ENCODE data around the gene LATS2.

LATS2 gene

DNA sequence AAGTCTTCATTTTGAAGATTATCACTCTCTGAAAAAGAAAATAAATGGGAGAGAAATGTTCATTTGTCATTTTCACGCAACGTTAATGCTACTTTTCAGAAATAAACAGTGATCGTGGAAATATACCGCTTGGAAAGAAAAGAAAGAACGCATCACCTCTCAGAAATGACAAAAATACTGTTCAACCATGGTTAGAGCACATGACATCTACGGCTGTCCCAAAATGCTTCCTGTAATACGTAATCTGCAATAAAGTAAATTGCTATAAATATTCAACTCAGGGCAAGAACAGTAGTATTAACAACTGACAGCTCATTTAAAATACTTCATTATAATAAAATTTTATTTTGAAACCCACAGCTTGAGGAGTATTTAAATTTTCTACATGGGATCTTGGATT, 15.2 kb downstream of the LATS2 start:
- no peak for DNase-seq

DNA sequence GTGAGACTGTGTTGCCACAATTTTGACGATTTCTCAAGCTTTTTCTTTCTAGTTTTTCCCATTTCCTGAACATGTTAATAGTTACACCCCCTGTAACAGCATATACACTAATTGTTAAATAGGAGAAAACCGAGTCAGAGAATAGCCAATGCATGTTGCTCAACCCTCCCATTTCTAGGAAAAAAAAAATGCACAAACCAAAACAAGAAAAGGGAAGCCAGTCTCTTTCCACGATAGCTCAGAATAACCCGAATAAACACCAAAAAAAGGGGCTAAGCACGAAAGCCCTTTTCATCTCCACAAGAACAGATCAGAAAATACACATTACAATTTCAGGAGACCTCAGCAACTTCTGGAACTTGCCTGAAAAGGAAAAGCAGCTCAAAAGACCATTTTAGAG, 16.3 kb downstream of the LATS2 start:
- no peak for DNase-seq

DNA sequence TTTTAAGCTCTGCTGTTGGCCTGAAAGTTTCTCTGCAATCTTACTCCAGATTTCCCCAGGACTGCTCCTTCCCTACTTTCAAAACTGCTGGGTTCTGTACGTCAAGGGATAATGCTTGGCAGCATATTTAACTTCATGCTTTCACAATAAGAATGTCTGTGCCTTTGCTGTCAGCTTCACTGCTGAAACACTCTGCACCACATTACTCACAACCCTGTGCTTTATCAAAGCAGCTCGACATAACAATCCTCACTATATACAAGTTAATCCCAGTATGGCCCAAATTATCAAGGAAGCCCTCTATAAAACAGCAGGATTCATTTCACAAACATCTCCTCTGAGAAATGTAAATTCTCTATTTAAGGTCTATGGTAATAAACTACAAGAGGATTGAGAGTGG, 17.5 kb downstream of the LATS2 start:
- DNase-seq, result no peak

DNA sequence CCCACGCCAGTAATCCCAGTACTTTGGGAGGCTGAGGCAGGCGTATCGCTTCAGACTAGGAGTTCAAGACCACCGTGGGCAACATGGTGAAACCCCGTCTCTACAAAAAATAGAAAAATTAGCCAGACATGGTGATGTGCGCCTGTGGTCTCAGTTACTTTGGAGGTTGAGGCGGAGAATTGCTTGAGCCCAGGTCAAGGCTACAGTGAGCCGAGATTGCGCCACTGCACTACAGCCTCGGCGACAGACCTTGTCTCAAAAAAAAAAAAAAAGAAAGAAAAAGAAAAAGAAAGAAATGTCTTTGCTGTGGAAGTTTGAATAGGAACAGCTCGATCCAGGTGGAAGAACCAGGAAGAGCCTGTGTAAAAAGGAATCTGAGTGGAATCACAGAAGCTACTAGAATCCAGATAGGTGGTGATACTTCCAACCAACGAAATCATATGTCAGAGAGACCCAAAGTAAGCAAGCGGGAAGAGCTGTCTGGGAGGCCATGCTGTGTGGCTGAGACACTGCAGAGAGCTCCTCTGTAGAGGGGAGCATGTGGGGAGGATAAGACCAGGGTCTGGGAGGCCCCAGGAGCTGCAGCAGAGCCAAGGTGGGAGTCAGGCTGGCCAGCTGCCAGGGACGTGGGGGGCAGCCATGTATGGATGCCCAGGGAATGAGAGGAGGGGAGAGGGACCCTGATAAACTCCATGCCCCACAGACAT, 21.1 kb downstream of the LATS2 start:
- no peak for DNase-seq

DNA sequence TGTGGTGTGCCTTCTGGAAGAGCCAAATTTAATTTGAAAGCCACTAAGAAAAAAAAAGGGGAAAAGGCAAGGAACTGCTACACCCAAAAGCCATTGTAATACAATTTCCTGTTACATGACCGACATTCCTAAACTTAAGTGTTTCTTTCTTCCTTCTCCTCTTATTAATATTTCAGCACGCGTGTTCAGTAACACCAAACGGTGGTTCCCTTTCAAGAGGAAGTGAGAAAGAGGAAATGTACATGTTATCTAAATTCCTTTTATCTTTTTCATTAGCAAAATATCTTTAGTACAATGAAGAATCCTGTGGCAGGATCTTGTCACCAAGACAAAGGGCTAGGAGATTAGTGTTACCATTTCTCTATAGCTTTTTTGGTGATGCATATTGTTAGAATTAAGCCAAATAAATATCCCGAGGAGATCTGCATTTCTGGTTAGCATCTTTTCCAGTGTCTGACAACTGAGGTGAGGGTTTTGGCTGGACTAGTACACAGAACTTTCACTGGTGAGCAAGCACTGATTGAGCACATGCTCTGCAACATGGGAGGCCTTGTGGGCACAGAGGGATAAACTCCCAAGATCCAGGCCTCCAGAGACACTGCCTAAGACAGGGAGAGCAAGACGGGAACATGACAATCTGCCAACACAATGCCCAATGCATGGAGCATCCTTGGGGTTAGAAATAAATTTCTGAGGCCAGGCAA, 22.1 kb downstream of the LATS2 start:
- no peak for DNase-seq

DNA sequence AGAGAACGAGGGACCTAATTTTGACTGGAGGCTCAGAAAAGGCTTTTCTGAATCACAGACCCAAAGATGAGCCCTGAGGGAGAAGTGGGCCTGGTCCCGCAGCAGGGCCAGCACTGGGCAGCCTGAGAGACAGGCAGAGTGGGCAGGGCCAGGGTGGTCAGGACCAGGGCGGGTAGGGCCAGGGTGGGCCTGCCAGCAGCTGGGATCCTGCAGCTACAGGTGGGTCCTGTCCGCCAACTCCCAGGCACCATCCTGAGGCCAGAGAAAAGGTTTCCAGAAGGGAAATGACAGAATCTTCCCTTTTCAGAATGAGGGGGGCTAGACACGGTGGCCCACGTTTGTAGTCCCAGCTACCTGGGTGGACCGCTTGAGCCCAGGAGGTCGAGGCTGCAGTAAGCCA, 23.7 kb downstream of the LATS2 start:
- DNase-seq, result no peak

DNA sequence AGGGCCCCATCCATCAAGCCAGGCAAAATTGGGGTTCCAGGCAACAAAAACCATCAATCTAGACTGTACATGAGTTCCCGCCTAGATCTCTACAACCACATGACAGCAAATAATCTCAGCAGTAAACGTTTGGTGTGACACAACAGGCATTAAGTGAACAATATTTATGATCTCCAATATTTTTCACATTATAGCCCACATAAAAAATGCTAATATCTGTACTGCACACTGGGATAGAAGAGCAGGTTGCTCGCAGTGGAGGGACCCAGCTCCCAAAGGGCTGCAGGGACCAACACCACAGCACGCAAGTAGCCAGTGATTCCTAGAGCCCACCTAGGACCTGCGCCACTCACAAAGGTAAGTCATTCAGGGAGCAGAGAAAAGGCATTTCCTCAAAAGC, 25.9 kb downstream of the LATS2 start:
- no peak for DNase-seq

DNA sequence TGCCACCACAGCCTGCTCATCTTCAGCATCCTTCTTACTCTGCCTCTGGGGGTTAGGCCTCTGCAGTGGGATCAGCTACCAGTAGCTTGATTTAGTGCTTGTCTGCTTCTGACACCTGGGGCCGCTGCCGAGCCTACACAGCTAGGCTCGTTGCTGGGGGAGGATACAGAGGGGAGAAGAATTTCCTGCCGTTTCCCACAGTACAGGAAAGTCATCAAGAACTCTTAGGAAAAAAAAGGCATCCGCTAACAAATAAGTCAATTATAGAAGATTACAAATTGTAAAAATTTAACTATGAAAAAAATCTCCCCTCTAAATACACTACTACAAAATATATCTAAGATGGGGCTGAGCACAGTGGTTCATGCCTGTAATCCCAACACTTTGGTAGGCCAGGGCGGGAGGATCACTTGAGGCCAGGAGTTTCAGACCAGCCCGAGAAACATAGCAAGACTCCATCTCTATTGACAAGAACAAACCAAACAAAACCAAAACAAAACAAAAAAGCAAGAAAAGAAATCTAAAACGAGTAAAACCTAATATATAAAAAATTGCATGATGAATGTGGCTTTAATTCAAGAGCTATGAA, 26.7 kb downstream of the LATS2 start:
- no peak for DNase-seq

DNA sequence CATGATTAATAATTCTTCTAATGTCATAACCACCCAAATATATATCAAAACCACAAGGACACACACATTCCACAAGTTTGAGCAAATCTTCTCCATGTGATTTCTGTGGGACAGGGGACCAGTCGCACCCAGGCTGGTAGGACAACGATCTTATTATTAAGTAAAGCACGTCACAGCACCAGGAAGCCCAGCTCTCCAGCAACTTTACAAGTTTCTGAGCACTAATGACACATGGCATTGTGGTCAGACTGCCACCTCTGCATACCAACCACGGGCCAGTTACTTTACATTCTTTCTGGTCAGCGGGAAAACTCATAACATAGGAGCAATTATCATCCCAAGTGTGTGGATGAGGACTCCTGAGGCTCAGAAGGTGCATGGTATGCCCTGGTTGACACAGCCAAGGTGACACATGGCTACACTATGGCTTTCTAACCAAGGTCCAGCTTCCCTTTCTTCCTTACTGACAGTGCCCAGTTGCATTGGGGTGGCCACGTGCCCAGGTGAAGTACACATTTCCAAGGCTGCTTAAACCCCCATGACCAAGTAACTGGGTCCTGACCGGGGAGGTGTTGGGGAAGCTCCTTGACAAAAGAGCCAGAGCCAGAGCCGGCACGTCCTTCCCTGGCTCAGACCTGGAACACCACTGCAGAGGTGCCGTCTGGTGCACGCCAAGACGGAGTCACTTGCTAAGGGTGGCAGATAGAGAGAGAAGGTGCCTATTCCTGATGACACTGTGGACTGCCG, 27.4 kb downstream of the LATS2 start:
- no peak for DNase-seq

DNA sequence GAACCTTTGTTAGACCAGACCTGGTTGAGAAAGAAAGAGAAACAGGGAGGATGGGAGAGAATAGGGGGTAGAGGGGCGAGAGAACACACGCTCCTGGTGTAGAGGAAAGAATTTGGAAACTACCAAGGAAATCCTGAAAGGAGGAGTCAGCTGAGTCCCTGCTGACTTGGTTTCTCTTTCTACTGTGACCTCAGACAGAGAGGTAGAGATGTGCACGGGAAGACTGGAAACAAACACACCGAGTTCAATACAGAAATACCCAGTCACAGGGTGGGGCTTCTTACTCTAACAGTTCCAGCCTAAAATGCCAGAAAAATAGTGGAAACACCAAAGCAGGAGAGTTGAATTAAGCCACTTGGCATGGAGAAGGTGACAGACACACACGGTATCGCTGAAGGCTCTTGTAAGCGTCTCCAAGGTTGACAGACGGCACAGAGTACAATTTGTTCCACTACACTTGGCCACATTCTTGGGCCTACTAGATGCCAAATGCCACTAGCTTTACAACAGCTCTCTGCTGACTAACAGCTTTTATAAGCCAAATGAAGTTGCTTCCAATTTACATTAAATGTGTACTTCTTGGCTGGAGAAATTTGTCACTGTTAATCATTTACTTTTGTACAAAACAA, 28.1 kb downstream of the LATS2 start:
- DNase-seq, result no peak

DNA sequence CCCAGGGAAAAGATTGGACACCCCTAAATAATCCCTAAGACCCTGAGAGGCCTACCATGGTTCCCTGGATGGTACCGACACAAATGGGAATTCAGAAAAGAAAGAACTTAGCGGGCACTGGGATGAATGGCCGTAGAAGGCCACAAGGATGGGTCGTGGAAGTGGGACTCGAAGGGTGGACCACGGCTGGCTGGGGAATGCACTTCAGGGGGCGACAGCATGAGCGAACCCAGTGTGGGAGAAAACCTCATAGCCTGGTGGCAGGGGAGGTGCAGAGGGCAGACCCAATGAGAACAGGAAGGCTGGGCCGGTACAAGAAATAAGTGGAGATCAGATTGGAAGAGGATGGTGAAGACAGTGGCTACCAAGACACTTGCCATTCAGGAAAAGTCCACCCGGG, 28.7 kb downstream of the LATS2 start:
- no peak for DNase-seq

DNA sequence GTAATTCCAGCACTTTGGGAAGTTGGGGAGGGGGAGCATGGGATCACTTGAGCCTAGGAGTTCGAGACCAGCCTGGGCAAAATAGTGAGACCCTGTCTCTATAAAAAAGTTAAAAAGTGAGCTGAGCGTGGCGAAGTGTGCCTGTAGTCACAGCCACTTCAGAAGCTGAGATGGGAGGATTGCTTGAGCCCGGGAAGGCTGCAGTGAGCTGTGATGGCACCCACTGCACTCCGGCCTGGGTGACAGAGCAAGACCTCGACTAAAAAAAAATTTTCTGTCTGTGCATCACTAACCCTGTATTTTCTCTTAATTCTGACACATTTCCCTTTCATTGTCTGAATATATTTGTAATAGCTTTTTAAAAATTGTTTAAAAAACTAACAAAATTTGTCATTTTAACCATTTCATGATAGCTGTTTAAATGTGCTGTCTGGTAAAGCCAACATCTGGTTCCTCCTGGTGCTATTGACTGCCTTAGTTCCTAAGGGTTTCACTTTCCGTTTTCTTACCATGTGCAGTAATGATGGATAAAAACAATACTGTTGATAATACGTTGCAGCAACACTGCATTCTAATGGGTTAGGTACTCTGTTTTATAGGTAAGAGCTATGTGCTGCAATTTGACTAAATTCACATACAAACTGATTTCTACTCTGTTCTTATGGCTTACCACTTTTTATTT, 29.7 kb downstream of the LATS2 start:
- DNase-seq, result no peak

DNA sequence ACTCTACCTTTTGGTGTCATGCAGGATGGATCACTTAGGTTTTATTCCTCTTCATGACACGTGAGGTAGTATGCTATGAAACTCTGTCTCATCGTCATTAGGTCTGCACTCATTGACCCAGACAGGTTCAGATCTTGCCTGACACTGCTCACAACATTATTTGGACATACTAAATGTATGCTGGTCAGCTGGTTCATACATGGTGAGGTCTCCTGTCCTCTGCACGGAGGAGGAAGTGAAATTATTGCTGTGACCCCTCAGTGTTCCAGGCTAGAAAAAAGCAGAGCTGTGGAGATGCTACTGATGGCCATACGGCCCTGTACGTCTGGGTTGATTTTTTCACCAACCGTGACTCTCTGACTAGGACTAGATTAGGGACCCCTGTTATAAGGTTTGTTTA, 35.8 kb downstream of the LATS2 start:
- DNase-seq, result no peak

DNA sequence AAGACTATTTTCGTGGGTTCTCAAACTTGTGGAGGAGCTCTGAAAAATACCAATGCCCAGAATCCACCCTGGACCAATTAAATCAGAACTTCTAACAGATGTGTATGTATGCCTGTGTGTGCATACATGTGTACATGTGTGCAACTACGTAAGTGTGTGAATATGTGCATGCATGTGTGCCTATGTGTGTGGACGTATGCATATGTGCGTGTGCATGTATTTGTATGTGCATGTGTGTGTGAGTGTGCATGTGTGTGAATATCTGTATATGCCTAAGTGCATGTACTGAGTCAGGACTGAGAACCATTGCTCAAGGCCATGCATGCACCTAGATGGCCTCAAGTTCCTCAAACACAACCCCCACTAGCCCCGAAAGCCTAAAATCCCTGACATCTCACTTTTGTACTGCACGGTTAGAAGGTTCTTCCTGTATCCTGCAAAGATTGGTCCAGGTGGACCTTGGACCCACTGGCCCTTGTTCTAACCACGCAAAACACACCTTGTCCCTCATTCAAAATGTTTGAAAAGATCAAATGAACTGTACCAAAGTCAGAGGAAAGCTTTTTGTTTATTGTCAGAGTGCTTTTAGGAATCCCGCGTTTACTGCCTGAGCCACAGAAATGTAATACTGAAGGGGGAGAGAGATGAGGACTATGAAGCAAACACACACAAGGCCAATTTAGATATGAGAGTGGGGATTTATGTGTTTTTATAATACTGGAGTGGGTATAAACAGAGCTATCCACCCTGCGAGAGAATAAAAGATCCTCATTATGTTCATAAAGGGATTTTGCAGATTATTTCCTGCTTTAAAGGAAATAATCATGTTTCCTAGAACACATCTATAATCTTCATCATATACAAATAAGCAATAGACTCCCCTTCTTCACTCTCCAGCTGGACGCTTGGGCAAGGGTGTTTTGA, 39.1 kb downstream of the LATS2 start:
- DNase-seq, result no peak

DNA sequence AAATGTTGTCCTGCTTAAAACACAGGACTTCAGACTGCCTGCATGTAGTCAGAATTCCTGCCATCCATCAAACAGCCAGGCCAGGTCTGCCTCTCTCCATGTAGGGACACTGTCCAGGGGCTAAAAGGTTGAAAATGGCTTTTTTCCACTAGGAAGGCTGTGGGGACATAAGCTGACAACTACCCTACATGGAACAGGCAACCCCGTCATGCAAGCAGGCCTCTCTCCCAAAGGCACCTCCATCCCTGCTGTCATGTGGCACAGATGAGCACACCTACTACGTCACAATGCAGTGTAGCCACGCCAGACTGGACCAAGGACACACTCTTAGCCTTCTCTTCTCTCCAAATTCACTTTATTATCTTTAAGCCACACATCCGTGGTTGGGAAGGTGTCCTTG, 40.8 kb downstream of the LATS2 start:
- DNase-seq, result no peak

DNA sequence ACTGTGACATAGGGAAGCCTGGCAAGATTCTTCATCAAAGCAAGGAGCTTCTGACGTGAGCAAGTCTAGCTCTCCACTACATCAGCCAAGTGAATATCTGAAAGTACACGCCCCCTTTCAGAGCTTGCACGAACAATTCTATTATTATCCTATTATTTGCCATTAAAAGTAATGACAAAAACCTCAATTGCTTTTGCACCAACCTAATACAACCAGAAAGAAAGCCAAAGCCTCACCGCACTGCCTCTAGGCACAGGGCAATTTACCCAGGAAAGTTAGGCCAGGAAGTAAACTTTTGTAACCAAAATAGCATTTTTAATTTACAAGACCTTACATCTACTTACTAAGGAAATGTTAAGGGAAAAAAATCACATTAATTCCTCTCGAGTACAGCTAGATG, 41.2 kb downstream of the LATS2 start:
- no peak for DNase-seq

DNA sequence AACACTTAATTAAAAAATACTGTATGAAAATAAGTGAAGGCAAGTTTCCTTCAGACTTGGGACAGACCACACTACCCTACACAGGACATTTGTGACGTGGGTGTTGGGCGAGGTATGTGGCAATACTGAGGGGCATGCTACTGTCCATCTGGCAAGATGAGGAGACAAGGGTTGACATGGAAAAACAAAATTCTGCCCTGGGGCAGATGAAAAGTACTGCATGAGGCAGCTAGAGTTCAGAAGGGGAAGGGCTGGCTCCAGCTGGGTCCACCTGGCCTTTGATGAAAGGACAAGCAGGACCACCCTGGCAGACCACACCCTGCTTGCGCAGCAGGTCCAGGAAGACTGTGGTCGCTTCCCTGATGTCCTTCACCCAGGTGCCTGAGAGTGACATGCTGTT, 43.2 kb downstream of the LATS2 start:
- DNase-seq, result no peak

DNA sequence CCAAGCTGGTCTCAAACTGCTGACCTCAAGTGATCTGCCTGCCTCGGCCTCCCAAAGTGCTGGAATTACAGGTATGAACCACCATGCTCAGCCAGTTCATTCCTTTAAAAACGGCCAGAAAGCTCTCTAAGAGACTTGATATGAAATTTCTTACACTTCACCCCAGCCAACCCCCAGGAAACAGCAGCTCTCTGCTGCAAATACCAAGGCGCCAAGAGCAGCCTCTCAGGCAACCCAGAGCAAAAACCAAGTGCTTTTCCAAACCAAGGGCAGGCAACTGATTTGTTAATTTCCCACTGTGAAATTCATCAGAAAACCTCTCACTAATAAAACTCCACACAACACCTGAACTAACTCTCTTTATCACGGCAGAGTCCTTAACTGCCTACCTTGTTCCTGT, 44.9 kb downstream of the LATS2 start:
- no peak for DNase-seq

DNA sequence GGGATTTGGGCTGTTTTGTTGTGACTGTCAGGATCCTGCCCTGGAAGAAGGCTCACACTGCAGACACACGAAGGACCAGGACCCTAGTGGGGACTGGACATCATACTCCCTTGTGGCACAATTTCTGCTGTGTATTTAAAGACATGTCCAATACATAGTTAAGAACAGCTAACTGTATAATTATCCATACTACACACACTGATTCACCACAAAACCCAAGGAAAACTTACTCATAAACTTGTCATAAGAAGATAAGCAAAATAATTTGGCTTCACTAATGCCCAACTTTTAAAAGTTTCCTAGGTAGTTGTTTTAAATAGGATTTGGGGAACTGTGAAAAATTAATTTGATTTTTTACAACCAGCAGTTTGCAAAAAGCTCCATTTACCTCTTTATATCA, 46.1 kb downstream of the LATS2 start:
- no peak for DNase-seq

DNA sequence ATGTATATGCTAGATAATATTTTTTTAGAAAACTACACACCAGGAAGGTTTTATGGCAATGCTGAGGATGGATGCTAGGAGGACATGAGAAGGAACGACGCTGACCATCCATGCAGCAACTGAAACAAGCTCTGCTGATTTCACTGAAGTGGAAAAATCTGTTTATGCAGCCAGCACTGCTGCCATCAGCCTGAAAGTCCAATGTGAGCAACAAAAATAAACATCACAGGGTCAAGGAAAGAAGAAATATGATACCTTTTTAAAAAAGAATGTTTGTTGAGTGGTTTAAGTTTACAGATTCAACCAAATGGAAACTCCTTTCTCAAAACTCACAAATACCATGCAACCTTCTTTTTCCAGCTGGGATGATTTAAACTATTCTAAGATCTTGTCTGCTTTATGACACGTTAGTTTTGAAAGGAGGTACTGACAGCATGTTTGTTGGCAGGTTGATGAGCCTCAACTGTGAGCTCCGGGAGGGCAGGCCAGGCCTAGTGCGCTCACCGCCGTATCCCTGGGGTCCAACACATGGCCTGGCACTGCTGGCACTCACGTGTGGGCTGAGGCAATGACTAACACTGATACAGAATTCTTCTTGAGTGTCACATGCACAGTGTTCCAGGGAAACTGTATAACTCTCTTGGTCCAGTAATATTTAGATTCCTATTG, 46.8 kb downstream of the LATS2 start:
- no peak for DNase-seq

DNA sequence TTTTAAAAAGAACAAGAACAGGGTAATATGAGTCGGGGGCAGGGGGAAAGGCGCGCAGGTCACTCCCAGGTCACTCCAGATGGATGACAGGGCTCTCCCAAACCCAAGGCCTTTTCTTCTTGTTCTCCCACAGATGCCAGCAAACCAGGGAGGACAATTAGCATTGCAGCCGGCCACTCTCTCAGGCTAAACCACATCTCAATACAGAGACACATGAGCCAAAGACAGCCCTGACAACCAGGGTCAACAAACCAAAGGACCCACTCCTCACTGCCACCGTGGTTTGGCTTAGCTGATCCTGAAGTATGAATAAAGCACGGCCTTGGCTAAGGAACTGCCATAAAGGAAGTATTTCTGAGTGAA, 47.3 kb downstream of the LATS2 start:
- no peak for DNase-seq
